ENCODE measurements around the gene RGS7. TPM values are rescaled to one million over a fixed set of nuclear protein-coding genes. Genes with fewer than 3 reads are reported as not detected.

Gene RGS7
- total RNA-seq, 1 donor = 0.36 TPM

- H3K4me1 ChIP-seq (ENCODE audit: insufficient read depth, low read length) = no peaks in the 10 kb centered on the region
- H3K4me2 ChIP-seq (ENCODE audit: insufficient read depth, low read length) = no peak overlapping the region
- H3K36me3 ChIP-seq (ENCODE audit: insufficient read depth, low read length) = no peaks in the 10 kb centered on the region
- H2AFZ ChIP-seq (ENCODE audit: low read length) = no peak overlapping the region
- H3K4me3 ChIP-seq (ENCODE audit: insufficient read depth, low read length) = no peak overlapping the region
- H4K20me1 ChIP-seq (ENCODE audit: insufficient read depth, low read length) = no peaks in the 10 kb centered on the region
- no peaks in the 10 kb centered on the region for H3K79me2 ChIP-seq (ENCODE audit: insufficient read depth, low read length)
- no peaks in the 10 kb centered on the region for H3K27me3 ChIP-seq (ENCODE audit: insufficient read depth, low read length)
- H3K27ac ChIP-seq (ENCODE audit: low read depth, low read length) = no peak overlapping the region
- no peaks in the 10 kb centered on the region for H3K9me3 ChIP-seq (ENCODE audit: low read depth, low read length)
- no peak for DNase-seq (ENCODE audit: insufficient read length, low spot score, missing footprints)
- no peak for TF ChIP-seq CTCF (IDR thresholded peaks at IDR 0.05; ENCODE audit: extremely low read depth, low read depth, low read length)
Measured at GRCh38 chr1:241332987-241333386, 24.0 kb downstream of the RGS7 start.

- Histone ChIP-seq H3K36me3 (ENCODE audit: insufficient read depth, low read length) (no peaks in the 10 kb centered on the region), H4K20me1 (ENCODE audit: insufficient read depth, low read length) (no peaks in the 10 kb centered on the region), H3K9me3 (ENCODE audit: low read depth, low read length) (no peaks in the 10 kb centered on the region), H3K4me2 (ENCODE audit: insufficient read depth, low read length) (no peak overlapping the region), H3K4me1 (ENCODE audit: insufficient read depth, low read length) (no peaks in the 10 kb centered on the region), H3K4me3 (ENCODE audit: insufficient read depth, low read length) (no peak overlapping the region), H2AFZ (ENCODE audit: low read length) (no peak overlapping the region), H3K79me2 (ENCODE audit: insufficient read depth, low read length) (no peaks in the 10 kb centered on the region), H3K27me3 (ENCODE audit: insufficient read depth, low read length) (no peaks in the 10 kb centered on the region), H3K27ac (ENCODE audit: low read depth, low read length) (no peak overlapping the region)
- TF ChIP-seq CTCF (IDR thresholded peaks at IDR 0.05; ENCODE audit: extremely low read depth, low read depth, low read length) = no peak
- no peak for DNase-seq (ENCODE audit: insufficient read length, low spot score, missing footprints)
Measured at GRCh38 chr1:241332037-241332409, 25.0 kb downstream of the RGS7 start.

GRCh38 chr1:241331328-241332036, 25.5 kb downstream of the RGS7 start:
- DNase-seq (ENCODE audit: insufficient read length, low spot score, missing footprints) = no peak
- TF ChIP-seq CTCF (IDR thresholded peaks at IDR 0.05; ENCODE audit: extremely low read depth, low read depth, low read length) = no peak

GRCh38 chr1:241330619-241331327, 26.2 kb downstream of the RGS7 start:
- H3K9me3 ChIP-seq (ENCODE audit: low read depth, low read length) = no peaks in the 10 kb centered on the region

More at GRCh38 chr1:241331328-241332036, 25.5 kb downstream of the RGS7 start:
- Histone ChIP-seq H3K27me3 (ENCODE audit: insufficient read depth, low read length) (no peaks in the 10 kb centered on the region), H3K4me1 (ENCODE audit: insufficient read depth, low read length) (no peaks in the 10 kb centered on the region), H3K4me3 (ENCODE audit: insufficient read depth, low read length) (no peak overlapping the region), H4K20me1 (ENCODE audit: insufficient read depth, low read length) (no peaks in the 10 kb centered on the region), H3K9me3 (ENCODE audit: low read depth, low read length) (no peaks in the 10 kb centered on the region), H3K36me3 (ENCODE audit: insufficient read depth, low read length) (no peaks in the 10 kb centered on the region), H3K79me2 (ENCODE audit: insufficient read depth, low read length) (no peaks in the 10 kb centered on the region), H3K4me2 (ENCODE audit: insufficient read depth, low read length) (no peak overlapping the region), H2AFZ (ENCODE audit: low read length) (no peak overlapping the region), H3K27ac (ENCODE audit: low read depth, low read length) (no peak overlapping the region)

More at GRCh38 chr1:241330619-241331327, 26.2 kb downstream of the RGS7 start:
- H4K20me1 ChIP-seq (ENCODE audit: insufficient read depth, low read length) = no peaks in the 10 kb centered on the region
- no peak overlapping the region for H3K4me3 ChIP-seq (ENCODE audit: insufficient read depth, low read length)
- no peaks in the 10 kb centered on the region for H3K4me1 ChIP-seq (ENCODE audit: insufficient read depth, low read length)
- no peaks in the 10 kb centered on the region for H3K36me3 ChIP-seq (ENCODE audit: insufficient read depth, low read length)
- no peak overlapping the region for H3K27ac ChIP-seq (ENCODE audit: low read depth, low read length)
- H3K4me2 ChIP-seq (ENCODE audit: insufficient read depth, low read length) = no peak overlapping the region
- TF ChIP-seq CTCF (IDR thresholded peaks at IDR 0.05; ENCODE audit: extremely low read depth, low read depth, low read length) = no peak
- H3K27me3 ChIP-seq (ENCODE audit: insufficient read depth, low read length) = no peaks in the 10 kb centered on the region
- H3K79me2 ChIP-seq (ENCODE audit: insufficient read depth, low read length) = no peaks in the 10 kb centered on the region
- H2AFZ ChIP-seq (ENCODE audit: low read length) = no peak overlapping the region
- DNase-seq (ENCODE audit: insufficient read length, low spot score, missing footprints) = no peak

Measured in osteoblast (primary cell).